Left lung (tissue), 10 donors: ENCODE data around the gene GRK1. TPM values are rescaled to one million over a fixed set of nuclear protein-coding genes. Genes with fewer than 3 reads are reported as not detected.

Experiments
- ATAC-seq: fragments of 200-7000 bp; cut with Tn5 transposase; one replicate; pipeline ENCODE4 v1.9.1; 2020; ENCODE audit warnings: moderate library complexity
- DNase-seq, 4 donors: peaks; one replicate each; pipeline ENCODE4 v3.0.0-alpha.2; 2013 to 2020
- H3K27ac ChIP-seq, 2 donors: fragments of 200-600 bp; sonication (generic) in 1 of 2; one replicate each; pipeline versions ENCODE4 v1.5.0 to v1.8.0; 2020 to 2021
- H3K27me3 ChIP-seq, 2 donors: fragments of 200-600 bp; sonication (generic) in 1 of 2; one replicate each; pipeline versions ENCODE4 v1.5.0 to v1.8.0; 2020 to 2021
- H3K36me3 ChIP-seq, 2 donors: fragments of 200-600 bp; sonication (generic) in 1 of 2; one replicate each; pipeline versions ENCODE4 v1.5.0 to v1.8.0; 2020 to 2021
- H3K4me1 ChIP-seq, 2 donors: fragments of 200-600 bp; one replicate each; pipeline ENCODE4 v1.8.0; 2021
- H3K4me3 ChIP-seq, 2 donors: fragments of 200-600 bp; sonication (generic) in 1 of 2; one replicate each; pipeline versions ENCODE4 v1.5.0 to v1.8.0; 2020 to 2021; ENCODE audit warnings: mild to moderate bottlenecking in 1 of 2
- H3K9me3 ChIP-seq, 2 donors: fragments of 200-600 bp; sonication (generic) in 1 of 2; one replicate each; pipeline versions ENCODE4 v1.5.0 to v1.8.0; 2020 to 2021
- intact Hi-C, 2 donors: fragments of 100-400 bp; cut with DNase I; formaldehyde crosslinking; loops; one replicate each; pipeline versions ENCODE4 v1.11.2 to v1.14.2; 2022
- polyA plus RNA-seq, 6 donors: library from polyadenylated mRNA; unstranded; fragments of 120-200 nt; gene quantifications; one replicate each; pipeline ENCODE4 v1.2.1, GENCODE V29; 2013; ENCODE audit not compliant: insufficient read length in 6 of 6
- total RNA-seq, 2 donors: library from RNA; stranded (reverse); fragmentation: NEBNext Ultra II Directional; extraction: Animal tissue kit (Norgen Biotek cat#: 25700); gene quantifications; one replicate each; pipeline ENCODE4 v1.2.1, GENCODE V29; 2021
- TF ChIP-seq, protein P1 (sequence below), 2 donors: fragments of 200-600 bp; sonication (generic) in 1 of 2; IDR thresholded peaks; one replicate each; pipeline versions ENCODE4 v1.5.0 to v1.8.0; 2021; ENCODE audit warnings: antibody characterized with exemption in 2 of 2
- donor health status: DM: no; HTN: yes; CAD: no.
- donor health status: DM: no; HTN: no; CAD: no.

GRK1 gene
- total and polyA plus RNA-seq, 8 donors = 0.21 to 3.1 (median 1.2) TPM; not detected in 1

DNA sequence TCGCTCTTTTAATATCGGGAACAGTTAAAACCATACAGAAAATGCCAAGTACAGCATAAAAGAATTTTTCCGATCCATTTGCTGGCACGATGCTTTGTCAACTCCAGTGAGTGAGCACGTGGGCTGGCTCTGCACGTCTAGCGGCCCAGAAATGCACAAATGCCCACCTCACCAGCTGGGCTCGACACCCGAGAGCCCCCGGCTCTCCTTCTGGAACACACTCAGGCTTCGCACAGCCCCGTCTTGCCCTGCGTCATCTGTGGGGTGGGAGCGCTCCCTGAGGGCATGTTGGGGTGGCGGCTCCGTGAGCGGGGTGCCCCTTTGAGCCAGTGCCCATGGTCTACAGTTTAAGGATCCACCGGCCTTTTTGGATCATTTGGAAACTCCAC lies 33.5 kb upstream of the GRK1 start:
- H3K27me3 ChIP-seq = no peaks in the 10 kb centered on the region
- H3K4me3 ChIP-seq = no peak overlapping the region
- peak in 1 of 4 donors; percentile 17 for DNase-seq
- ATAC-seq = no peak
- H3K27ac ChIP-seq = no peak overlapping the region
- no peaks in the 10 kb centered on the region for H3K9me3 ChIP-seq
- H3K4me1 ChIP-seq = no peaks in the 10 kb centered on the region
- intact Hi-C loops = no loop called here
- peaks cover 0 to 98% of the 10 kb centered on the region in 2 donors for H3K36me3 ChIP-seq
- TF ChIP-seq, protein P1, sequence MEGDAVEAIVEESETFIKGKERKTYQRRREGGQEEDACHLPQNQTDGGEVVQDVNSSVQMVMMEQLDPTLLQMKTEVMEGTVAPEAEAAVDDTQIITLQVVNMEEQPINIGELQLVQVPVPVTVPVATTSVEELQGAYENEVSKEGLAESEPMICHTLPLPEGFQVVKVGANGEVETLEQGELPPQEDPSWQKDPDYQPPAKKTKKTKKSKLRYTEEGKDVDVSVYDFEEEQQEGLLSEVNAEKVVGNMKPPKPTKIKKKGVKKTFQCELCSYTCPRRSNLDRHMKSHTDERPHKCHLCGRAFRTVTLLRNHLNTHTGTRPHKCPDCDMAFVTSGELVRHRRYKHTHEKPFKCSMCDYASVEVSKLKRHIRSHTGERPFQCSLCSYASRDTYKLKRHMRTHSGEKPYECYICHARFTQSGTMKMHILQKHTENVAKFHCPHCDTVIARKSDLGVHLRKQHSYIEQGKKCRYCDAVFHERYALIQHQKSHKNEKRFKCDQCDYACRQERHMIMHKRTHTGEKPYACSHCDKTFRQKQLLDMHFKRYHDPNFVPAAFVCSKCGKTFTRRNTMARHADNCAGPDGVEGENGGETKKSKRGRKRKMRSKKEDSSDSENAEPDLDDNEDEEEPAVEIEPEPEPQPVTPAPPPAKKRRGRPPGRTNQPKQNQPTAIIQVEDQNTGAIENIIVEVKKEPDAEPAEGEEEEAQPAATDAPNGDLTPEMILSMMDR (IDR thresholded peaks at IDR 0.05) = no peak

DNA sequence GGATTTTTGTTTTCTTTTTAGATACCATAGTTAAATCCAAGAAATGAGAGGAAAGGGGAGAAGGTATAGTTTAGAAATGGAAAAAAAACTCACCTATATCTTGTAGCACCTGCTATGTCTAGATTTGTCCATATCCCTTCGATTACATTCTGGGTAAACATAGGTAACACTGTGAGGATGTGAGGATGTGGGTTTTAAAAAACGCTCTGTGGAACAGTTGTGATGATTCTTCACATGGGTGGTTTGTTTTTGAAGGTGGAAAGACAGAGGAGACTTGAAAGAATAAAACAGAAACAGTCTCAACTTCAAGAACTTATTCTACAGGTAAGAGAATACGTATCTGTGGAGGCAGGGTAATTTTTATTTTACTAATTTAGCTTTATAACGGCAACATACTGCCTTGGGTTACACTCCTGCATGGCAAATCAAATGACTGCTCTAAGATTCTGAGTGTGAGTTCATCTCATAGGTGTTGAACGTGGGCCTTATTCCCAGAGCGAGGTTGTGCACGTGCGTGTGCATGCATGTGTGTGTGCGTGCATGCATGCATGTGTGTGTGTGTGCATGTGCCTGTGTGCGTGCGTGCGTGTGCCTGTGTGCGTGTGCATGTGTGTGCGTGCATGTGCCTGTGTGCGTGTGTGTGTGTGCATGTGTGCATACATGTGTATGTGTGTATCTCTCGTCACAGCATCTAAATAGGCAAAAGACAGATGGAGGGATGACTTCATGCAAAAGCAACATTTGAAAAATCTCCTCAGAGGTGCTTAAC lies 32.6 kb upstream of the GRK1 start:
- Histone ChIP-seq H3K27me3 (no peaks in the 10 kb centered on the region), H3K4me3 (no peak overlapping the region), H3K4me1 (no peaks in the 10 kb centered on the region), H3K9me3 (no peaks in the 10 kb centered on the region), H3K27ac (no peak overlapping the region), H3K36me3 (peaks cover 0 to 99% of the 10 kb centered on the region in 2 donors)
- intact Hi-C loops = no loop called here
- ATAC-seq (no peak), DNase-seq (peak in 1 of 4 donors; percentile 10)
- TF ChIP-seq, protein P1 (IDR thresholded peaks at IDR 0.05) = no peak

DNA sequence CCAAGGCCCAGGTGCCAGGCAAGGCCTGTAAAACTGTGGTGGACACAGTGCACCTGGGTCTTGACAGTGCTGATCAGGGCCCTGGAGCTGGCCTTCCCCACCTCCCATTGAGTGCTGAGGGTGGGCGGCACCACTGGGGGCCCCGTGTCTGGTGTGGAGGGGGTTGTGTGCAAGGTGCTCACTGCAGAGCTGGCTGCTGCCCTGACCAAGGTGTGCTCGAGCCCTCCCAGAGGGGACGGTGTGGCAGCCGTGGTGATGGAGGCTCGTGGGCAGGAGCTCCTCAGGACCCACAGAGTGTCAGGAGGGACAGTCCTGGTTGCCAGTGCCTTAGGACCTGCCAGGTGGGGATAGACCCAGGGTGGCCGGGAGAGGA lies 32.0 kb upstream of the GRK1 start:
- intact Hi-C loops = no loop called here
- peaks cover 0 to 99% of the 10 kb centered on the region in 2 donors for H3K36me3 ChIP-seq
- H3K4me3 ChIP-seq = no peak overlapping the region
- DNase-seq (peak in 1 of 4 donors; percentile 16), ATAC-seq (no peak)
- H3K4me1 ChIP-seq = no peaks in the 10 kb centered on the region
- no peaks in the 10 kb centered on the region for H3K27me3 ChIP-seq
- H3K9me3 ChIP-seq = no peaks in the 10 kb centered on the region
- TF ChIP-seq, protein P1 (IDR thresholded peaks at IDR 0.05) = no peak
- no peak overlapping the region for H3K27ac ChIP-seq

DNA sequence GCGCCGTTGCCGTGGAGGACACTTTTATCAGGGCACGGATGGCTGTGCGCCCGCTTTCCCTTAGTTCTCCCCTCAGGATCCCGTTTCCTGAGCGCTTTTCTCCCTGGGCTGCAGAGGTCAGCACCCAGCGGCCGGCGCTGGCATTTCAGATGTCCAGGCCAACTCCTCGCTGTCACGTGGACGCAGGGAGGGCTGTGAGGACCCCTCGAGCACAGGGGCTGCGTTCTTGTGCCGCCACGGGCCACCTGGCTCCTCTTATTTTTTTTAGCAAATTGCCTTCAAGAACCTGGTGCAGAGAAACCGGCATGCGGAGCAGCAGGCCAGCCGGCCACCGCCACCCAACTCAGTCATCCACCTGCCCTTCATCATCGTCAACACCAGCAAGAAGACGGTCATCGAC lies 31.3 kb upstream of the GRK1 start:
- Histone ChIP-seq H3K9me3 (no peaks in the 10 kb centered on the region), H3K4me3 (no peak overlapping the region), H3K27ac (no peak overlapping the region), H3K4me1 (no peaks in the 10 kb centered on the region), H3K27me3 (no peaks in the 10 kb centered on the region), H3K36me3 (peaks cover 0 to 100% of the 10 kb centered on the region in 2 donors)
- intact Hi-C loops = no loop called here
- no peak for ATAC-seq
- TF ChIP-seq, protein P1 (IDR thresholded peaks at IDR 0.05) = no peak
- DNase-seq = peak in 1 of 4 donors; percentile 28

DNA sequence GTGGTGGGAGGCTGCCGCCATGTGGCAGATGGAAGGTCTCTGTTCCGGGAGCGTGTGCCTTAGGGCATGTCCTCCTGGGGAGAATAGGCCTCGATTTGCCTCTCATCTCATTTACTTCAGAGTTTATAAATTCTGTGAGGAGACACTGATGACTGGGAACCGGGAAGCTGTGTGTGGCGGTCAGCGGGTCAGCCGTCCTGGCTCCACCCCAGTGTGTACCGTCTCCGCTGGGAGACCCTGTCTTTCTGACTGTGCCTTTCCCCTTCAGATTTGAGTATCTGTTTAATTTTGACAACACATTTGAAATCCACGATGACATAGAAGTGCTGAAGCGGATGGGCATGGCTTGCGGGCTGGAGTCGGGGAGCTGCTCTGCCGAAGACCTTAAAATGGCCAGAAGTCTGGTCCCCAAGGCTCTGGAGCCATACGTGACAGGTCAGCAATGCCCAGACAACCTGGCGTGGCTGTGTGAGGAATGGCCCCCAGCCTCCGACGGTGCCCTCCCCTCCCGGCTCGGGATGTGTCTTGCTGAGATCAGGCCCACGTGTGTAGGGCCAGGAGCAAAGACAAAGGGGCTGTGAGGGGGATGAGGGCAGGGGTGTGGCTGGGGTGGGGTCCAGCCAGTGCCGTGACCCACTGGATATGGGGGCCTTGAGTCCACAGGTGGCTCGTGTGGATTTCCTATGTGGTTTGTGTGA lies 30.6 kb upstream of the GRK1 start:
- TF ChIP-seq, protein P1 (IDR thresholded peaks at IDR 0.05) = no peak
- H3K9me3 ChIP-seq = no peaks in the 10 kb centered on the region
- H3K36me3 ChIP-seq = peaks cover 0 to 98% of the 10 kb centered on the region in 2 donors
- ATAC-seq (no peak), DNase-seq (peak in 1 of 4 donors; percentile 25)
- H3K4me1 ChIP-seq = no peaks in the 10 kb centered on the region
- no peak overlapping the region for H3K27ac ChIP-seq
- intact Hi-C loops = no loop called here
- no peaks in the 10 kb centered on the region for H3K27me3 ChIP-seq
- H3K4me3 ChIP-seq = no peak overlapping the region
